Inferior parietal cortex (tissue), 1 donor: Measurements from ENCODE around the gene TOMM40L.
"Not testable (repeated sequence)": the region's sequence is repeated elsewhere in the genome, so short reads cannot be mapped to it uniquely, and the experiment has no call there.

Experiments
- DNase-seq: peaks from one replicate; pipeline ENCODE4 v3.0.0-alpha.2; 2016; ENCODE audit errors: extremely low spot score

TOMM40L gene

GRCh38 chr1:161220002-161220401 lies 5.9 kb upstream of the TOMM40L start:
- DNase-seq: no peak

GRCh38 chr1:161222175-161223019 lies 3.5 kb upstream of the TOMM40L start:
- DNase-seq: no peak

- DNase-seq: no peak
These were observed 1.8 kb upstream of the TOMM40L start for GRCh38 chr1:161223805-161224694.

- DNase-seq: not testable (repeated sequence)
These were observed 1.2 kb upstream of the TOMM40L start for GRCh38 chr1:161224695-161225087.

- DNase-seq: no peak
These were observed 704 bp upstream of the TOMM40L start for GRCh38 chr1:161225178-161225533.

GRCh38 chr1:161226320-161226711 lies 456 bp downstream of the TOMM40L start:
- DNase-seq: no peak

- no peak for DNase-seq
These were observed 899 bp downstream of the TOMM40L start for GRCh38 chr1:161226759-161227158.

GRCh38 chr1:161227196-161227871 lies 1.5 kb downstream of the TOMM40L start:
- DNase-seq: peak; percentile 92

- DNase-seq: no peak
These were observed 2.2 kb downstream of the TOMM40L start for GRCh38 chr1:161228032-161228431.

GRCh38 chr1:161229896-161230295 lies 4.0 kb downstream of the TOMM40L start:
- DNase-seq: no peak

GRCh38 chr1:161230762-161231161 lies 4.9 kb downstream of the TOMM40L start:
- no peak for DNase-seq

- no peak for DNase-seq
These were observed 7.2 kb downstream of the TOMM40L start for GRCh38 chr1:161233102-161233501.

GRCh38 chr1:161235957-161236775 lies 10.3 kb downstream of the TOMM40L start:
- no peak for DNase-seq

GRCh38 chr1:161238039-161238473 lies 12.2 kb downstream of the TOMM40L start, which contains the start of gene NR1I3:
Gene NR1I3 (minus strand): TSS chr1:161238203. CDS start chr1:161236565, 1,638 bp downstream.
- no peak for DNase-seq

GRCh38 chr1:161241682-161242081 lies 15.8 kb downstream of the TOMM40L start:
- DNase-seq: no peak

GRCh38 chr1:161242313-161242712 lies 16.5 kb downstream of the TOMM40L start:
- no peak for DNase-seq

- no peak for DNase-seq
These were observed 19.0 kb downstream of the TOMM40L start for GRCh38 chr1:161244888-161245287.

GRCh38 chr1:161250100-161250499 lies 24.2 kb downstream of the TOMM40L start:
- not testable (repeated sequence) for DNase-seq

- DNase-seq: no peak
These were observed 25.0 kb downstream of the TOMM40L start for GRCh38 chr1:161250829-161251228.

- no peak for DNase-seq
These were observed 25.7 kb downstream of the TOMM40L start for GRCh38 chr1:161251579-161251978.

GRCh38 chr1:161255302-161255701 lies 29.4 kb downstream of the TOMM40L start:
- not testable (repeated sequence) for DNase-seq
